ENCODE data around the gene ADGRG1.

- TF ChIP-seq CTCF (conservative IDR thresholded peaks at IDR 0.05; ENCODE audit: low read length) (no peak), EZH2phosphoT487 (IDR thresholded peaks at IDR 0.05; ENCODE audit: borderline replicate concordance, low read depth, low read length) (no peak)
Observed at GRCh38 chr16:57677622-57678369, 49.4 kb downstream of the ADGRG1 start.

Data from OCI-LY7 (cell line).